Vagina (tissue), 2 donors: ENCODE data around the gene EXOC6B.

ENCODE experiments used
- POLR2AphosphoS5 ChIP-seq, 2 donors: sonication (generic); formaldehyde crosslinking; IDR thresholded peaks; one replicate each; pipeline ENCODE4 v1.9.0; 2017; ENCODE audit warnings: antibody characterized with exemption in 2 of 2, mild to moderate bottlenecking in 2 of 2, low read depth in 1 of 2; ENCODE audit not compliant: insufficient read depth in 1 of 2
- TF ChIP-seq, protein P1 (sequence below), 3 experiments: fragments of 450-650 bp in 2 of 3; fragments of 200-600 bp in 1 of 3; sonication (generic) in 1 of 3; IDR thresholded peaks; one replicate each; pipeline ENCODE4 v1.5.1; 2017 to 2019; ENCODE audit warnings: antibody characterized with exemption in 3 of 3, mild to moderate bottlenecking in 2 of 3, moderate library complexity in 2 of 3

DNA sequence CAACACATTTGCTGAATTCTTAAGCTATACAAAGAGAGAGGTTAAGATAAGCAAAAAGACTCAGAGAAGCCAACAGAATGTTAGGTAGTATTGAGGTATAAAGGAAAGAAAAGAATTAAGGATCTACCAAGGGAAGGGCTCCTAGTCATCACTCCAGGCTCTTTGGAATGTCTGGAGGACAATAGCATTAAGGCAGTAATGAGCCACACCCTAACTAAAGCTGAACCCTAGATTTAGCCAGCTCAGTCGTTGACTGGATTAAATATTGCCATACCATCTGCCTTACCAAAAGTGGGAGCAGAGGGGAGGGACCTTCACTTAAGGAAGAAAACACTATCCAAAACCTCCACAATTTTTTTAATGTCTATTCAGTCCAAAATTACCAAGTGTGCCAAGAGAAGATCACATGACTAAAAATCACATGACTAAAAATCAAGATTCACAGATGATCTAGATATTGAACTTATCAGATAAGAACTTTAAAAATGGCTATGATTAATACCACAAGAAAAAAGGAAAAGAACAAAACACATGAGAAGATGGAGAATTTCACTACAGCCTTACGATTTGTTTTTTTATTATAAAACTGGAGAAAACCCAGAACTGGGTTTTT lies 59.7 kb downstream of the EXOC6B start:
- TF ChIP-seq, protein P1, sequence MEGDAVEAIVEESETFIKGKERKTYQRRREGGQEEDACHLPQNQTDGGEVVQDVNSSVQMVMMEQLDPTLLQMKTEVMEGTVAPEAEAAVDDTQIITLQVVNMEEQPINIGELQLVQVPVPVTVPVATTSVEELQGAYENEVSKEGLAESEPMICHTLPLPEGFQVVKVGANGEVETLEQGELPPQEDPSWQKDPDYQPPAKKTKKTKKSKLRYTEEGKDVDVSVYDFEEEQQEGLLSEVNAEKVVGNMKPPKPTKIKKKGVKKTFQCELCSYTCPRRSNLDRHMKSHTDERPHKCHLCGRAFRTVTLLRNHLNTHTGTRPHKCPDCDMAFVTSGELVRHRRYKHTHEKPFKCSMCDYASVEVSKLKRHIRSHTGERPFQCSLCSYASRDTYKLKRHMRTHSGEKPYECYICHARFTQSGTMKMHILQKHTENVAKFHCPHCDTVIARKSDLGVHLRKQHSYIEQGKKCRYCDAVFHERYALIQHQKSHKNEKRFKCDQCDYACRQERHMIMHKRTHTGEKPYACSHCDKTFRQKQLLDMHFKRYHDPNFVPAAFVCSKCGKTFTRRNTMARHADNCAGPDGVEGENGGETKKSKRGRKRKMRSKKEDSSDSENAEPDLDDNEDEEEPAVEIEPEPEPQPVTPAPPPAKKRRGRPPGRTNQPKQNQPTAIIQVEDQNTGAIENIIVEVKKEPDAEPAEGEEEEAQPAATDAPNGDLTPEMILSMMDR (IDR thresholded peaks at IDR 0.05) = no peak
- TF ChIP-seq POLR2AphosphoS5 (IDR thresholded peaks at IDR 0.05; ENCODE audit: insufficient read depth in 1 of 2, low read depth in 1 of 2) = no peak
